ENCODE data around the gene PRR18.

PRR18 gene

DNA sequence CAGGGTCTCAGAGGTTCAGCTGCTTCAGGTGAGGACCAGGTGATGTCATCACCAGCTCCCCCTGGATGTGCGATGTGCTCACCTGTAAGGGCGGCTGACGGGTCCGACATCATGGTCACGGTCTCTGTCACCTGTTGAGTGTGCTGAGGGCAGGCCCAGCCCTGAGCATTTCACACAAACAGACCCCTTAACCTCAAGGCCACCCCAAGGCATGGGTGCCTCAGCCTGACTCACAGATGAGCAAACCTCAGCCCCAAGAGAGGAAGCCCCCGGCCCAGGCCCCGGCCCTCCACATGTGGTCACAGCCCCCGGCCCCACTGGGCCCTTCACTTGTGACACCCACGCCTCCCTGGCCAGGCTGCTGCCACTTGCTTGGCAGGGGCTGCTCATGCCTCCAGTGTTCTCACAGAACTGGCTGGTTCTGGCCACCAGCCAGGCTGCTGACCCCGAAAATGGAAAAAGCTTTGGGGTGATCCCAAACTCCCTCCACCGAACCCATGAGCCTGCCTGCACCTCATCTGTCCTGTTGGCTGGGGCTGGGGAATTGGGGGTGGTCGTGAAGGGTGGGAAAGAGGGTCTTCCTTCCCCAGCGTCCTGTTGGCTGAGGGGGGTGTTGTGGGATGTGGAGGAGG lies 33.3 kb downstream of the PRR18 start:
- no peak for DNase-seq (ENCODE audit: low spot score)

DNA sequence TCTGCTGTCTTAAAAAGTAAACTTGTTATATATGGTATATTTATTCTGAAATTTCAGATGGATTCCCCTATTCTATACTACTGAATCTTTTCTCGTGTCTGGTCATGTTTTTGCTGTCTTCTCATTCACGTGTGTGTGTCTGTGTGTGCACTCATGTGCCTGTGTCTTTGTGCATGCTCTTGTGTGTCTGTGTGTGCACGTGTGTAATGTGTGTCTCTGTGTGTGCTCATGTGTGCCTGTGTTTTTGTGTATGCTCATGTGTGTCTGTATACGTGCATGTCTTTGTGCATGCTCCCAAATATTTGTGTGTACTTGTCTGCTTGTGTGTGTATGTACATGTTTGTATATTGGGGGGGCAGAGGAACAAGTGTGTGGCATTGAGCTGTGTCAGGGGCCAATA lies 34.0 kb downstream of the PRR18 start:
- DNase-seq (ENCODE audit: low spot score) = no peak

DNA sequence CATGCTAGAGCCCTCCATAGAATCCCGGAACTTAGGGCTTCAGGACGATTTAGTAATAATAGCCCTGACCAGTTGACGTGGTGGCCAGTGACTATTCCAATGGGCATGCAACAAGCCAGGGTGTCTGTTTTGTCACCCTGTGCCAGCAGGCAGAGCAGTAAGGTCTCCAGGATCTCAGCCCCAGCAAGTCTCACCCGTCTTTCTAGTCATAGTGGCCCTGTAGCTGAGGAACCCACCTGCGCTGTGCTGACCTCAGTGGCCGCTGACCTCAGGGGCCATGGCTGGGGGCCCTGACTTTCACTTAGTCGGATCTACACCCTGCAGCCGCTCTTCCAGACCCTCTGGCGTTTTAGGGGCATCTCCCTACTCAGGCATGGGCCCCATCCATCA lies 36.8 kb downstream of the PRR18 start:
- DNase-seq (ENCODE audit: low spot score) = no peak

DNA sequence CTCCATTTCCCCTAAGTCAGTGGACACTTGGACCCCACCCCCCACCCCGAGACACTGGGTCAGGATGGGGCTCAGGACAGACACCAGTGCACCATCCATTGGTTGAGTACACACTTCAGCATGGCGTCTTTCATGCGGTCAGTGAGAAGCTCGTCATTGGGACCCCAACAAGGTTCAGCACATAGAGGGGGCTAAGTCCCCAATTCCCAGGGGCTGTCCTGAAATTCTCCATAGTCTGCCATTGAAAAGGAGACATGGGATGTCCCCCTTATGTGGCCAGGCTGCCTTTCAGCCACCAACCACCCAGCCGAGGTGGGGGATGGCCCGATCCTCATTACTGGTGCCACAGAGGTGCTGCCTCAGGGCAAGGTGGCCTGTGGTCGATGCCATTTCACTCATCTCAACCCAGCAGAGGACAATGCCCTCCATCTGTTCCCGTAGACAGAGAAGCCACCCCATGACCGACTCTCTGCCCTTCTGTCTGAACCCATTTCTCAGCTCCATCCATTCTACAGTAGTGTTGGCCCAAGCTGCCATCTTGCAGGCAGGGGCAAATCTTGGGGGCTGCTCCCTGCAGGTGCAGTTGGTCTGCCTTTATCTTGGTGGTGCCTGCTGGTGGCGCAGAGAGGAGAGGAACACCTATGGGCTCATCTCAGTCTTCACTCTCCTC lies 37.4 kb downstream of the PRR18 start:
- no peak for DNase-seq (ENCODE audit: low spot score)

GRCh38 chr6:166269301-166270039 lies 38.7 kb downstream of the PRR18 start:
- DNase-seq (ENCODE audit: low spot score) = no peak

GRCh38 chr6:166268431-166268830 lies 39.8 kb downstream of the PRR18 start:
- no peak for DNase-seq (ENCODE audit: low spot score)

- DNase-seq (ENCODE audit: low spot score) = no peak
These were observed 40.7 kb downstream of the PRR18 start for GRCh38 chr6:166267526-166267925.

- DNase-seq (ENCODE audit: low spot score) = no peak
These were observed 41.9 kb downstream of the PRR18 start for GRCh38 chr6:166266336-166266735.

GRCh38 chr6:166262743-166263515 lies 45.3 kb downstream of the PRR18 start:
- no peak for DNase-seq (ENCODE audit: low spot score)

DNA sequence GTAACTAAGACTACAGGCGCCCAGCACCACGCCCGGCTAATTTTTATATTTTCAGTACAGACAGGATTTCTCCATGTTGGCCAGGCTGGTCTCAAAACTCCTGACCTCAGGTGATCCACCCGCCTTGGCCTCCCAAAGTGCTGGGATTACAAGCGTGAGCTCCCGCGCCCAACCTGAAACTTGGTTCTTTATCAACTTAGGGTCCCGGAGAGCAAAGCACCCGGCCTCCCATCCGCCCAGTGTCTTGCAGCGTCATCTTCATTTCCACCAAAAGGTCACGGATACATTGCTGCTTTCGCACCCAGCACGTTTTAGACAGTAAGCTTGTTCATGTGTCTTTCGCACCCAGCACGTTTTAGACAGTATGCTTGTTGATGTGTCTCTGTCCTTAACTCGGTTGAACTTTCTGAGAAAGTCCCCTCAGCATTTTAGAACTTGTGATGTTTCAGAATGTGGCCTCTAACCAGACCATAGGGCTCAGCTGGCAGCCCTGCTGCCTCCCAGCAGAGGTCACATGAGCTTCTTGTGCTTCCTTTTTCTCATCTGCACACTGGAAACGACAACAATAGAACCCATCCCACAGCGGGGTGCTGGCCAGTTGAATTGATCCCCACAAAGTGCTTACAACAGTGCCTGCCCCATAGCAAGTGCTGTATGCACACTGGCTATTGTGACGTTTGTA lies 48.8 kb downstream of the PRR18 start:
- DNase-seq (ENCODE audit: low spot score) = no peak

- peak; percentile 50 for DNase-seq (ENCODE audit: low spot score)
These were observed 49.3 kb downstream of the PRR18 start for GRCh38 chr6:166258854-166259276.

- peak; percentile 68 for DNase-seq (ENCODE audit: low spot score)
These were observed 50.3 kb downstream of the PRR18 start for GRCh38 chr6:166257911-166258318.
